OCI-LY1 (cell line): ENCODE results near the gene FBXW4.

Source experiments
- H2AFZ ChIP-seq: fragments of 200-600 bp; sonication (generic), shearing (Covaris generic); 2 replicates; pipeline ENCODE4 v1.6.0; 2014; ENCODE audit warnings: antibody characterized with exemption, mild to moderate bottlenecking, low read length
- H3F3A ChIP-seq: fragments of 200-600 bp; sonication (generic), shearing (Covaris generic); 2 replicates; pipeline ENCODE4 v1.6.0; 2014; ENCODE audit warnings: mild to moderate bottlenecking, antibody characterized with exemption, low read length, moderate library complexity; ENCODE audit not compliant: insufficient read depth
- H3K27ac ChIP-seq: fragments of 200-600 bp; sonication (generic); 2 replicates; pipeline ENCODE4 v1.5.1; 2014; ENCODE audit warnings: low read length, mixed run types, mild to moderate bottlenecking, low read depth; ENCODE audit not compliant: poor library complexity, severe bottlenecking
- H3K27me3 ChIP-seq: fragments of 200-600 bp; sonication (generic); 2 replicates; pipeline ENCODE4 v1.6.0; 2014; ENCODE audit warnings: antibody characterized with exemption, mild to moderate bottlenecking, low read length, moderate library complexity; ENCODE audit not compliant: insufficient read depth
- H3K36me3 ChIP-seq: fragments of 200-600 bp; sonication (generic); 2 replicates; pipeline ENCODE4 v1.6.1; 2014; ENCODE audit warnings: mild to moderate bottlenecking, antibody characterized with exemption, low read length, moderate library complexity, mixed read lengths; ENCODE audit not compliant: insufficient read depth
- H3K4me1 ChIP-seq: fragments of 200-600 bp; sonication (generic); 2 replicates; pipeline ENCODE4 v1.5.1; 2014; ENCODE audit warnings: mild to moderate bottlenecking, low read length, moderate library complexity; ENCODE audit not compliant: insufficient read depth, severe bottlenecking
- H3K4me2 ChIP-seq: fragments of 200-600 bp; sonication (generic), shearing (Covaris generic); 2 replicates; pipeline ENCODE4 v1.6.1; 2014; ENCODE audit warnings: low read length
- H3K4me3 ChIP-seq: fragments of 200-600 bp; sonication (generic); 2 replicates; pipeline ENCODE4 v1.5.1; 2014; ENCODE audit warnings: low read length, low read depth, mild to moderate bottlenecking, mixed read lengths; ENCODE audit not compliant: poor library complexity, severe bottlenecking
- H3K79me2 ChIP-seq: fragments of 200-600 bp; shearing (Covaris generic); 2 replicates; pipeline ENCODE4 v1.6.1; 2016; ENCODE audit warnings: mixed run types, low read length, mixed read lengths; ENCODE audit not compliant: insufficient read depth
- H3K9ac ChIP-seq: fragments of 200-600 bp; sonication (generic), shearing (Covaris generic); 2 replicates; pipeline ENCODE4 v1.6.1; 2014; ENCODE audit warnings: mild to moderate bottlenecking, low read length, mixed read lengths
- H3K9me2 ChIP-seq: fragments of 200-600 bp; sonication (generic), shearing (Covaris generic); 2 replicates; pipeline ENCODE4 v1.6.1; 2014; ENCODE audit warnings: low read depth, mild to moderate bottlenecking, low read length, mixed read lengths
- H3K9me3 ChIP-seq: fragments of 200-600 bp; shearing (Covaris generic); 2 replicates; pipeline ENCODE4 v1.6.1; 2014; ENCODE audit warnings: low read length, mixed read lengths
- H4K20me1 ChIP-seq: fragments of 200-600 bp; sonication (generic), shearing (Covaris generic); 2 replicates; pipeline ENCODE4 v1.6.0; 2016; ENCODE audit warnings: mild to moderate bottlenecking, low read length; ENCODE audit not compliant: insufficient read depth
- CTCF ChIP-seq: fragments of 200-600 bp; sonication (generic), shearing (Covaris generic); IDR thresholded peaks from 2 replicates; pipeline ENCODE4 v1.5.1; 2017; ENCODE audit warnings: mild to moderate bottlenecking, antibody characterized with exemption, low read length, moderate library complexity, mixed read lengths
- EZH2 ChIP-seq: fragments of 200-600 bp; sonication (generic), shearing (Covaris generic); IDR thresholded peaks from 2 replicates; pipeline ENCODE4 v1.8.0; 2017; ENCODE audit warnings: borderline replicate concordance, mixed run types, mild to moderate bottlenecking, antibody characterized with exemption, low read length, moderate library complexity, mixed read lengths

FBXW4 gene

GRCh38 chr10:101716891-101717659 lies 22.1 kb upstream of the FBXW4 start:
- Histone ChIP-seq H4K20me1 (no peaks in the 10 kb centered on the region), H2AFZ (no peak overlapping the region), H3K36me3 (no peaks in the 10 kb centered on the region), H3K9ac (no peak overlapping the region), H3K9me3 (no peaks in the 10 kb centered on the region), H3K27ac (no peak overlapping the region), H3K4me1 (no peaks in the 10 kb centered on the region), H3K9me2 (no peaks in the 10 kb centered on the region), H3K4me3 (no peak overlapping the region), H3K4me2 (no peak overlapping the region), H3F3A (no peaks in the 10 kb centered on the region), H3K27me3 (no peaks in the 10 kb centered on the region), H3K79me2 (no peaks in the 10 kb centered on the region)
- TF ChIP-seq EZH2 (no peak), CTCF (no peak)

- H3K4me1 ChIP-seq: no peaks in the 10 kb centered on the region
- no peaks in the 10 kb centered on the region for H3K79me2 ChIP-seq
- no peaks in the 10 kb centered on the region for H4K20me1 ChIP-seq
- no peaks in the 10 kb centered on the region for H3K27me3 ChIP-seq
- H3K36me3 ChIP-seq: no peaks in the 10 kb centered on the region
- TF ChIP-seq CTCF (no peak), EZH2 (no peak)
- no peaks in the 10 kb centered on the region for H3K9me2 ChIP-seq
- no peak overlapping the region for H3K4me3 ChIP-seq
- H3K4me2 ChIP-seq: no peak overlapping the region
- no peak overlapping the region for H3K27ac ChIP-seq
- H2AFZ ChIP-seq: no peak overlapping the region
- no peak overlapping the region for H3K9ac ChIP-seq
- H3K9me3 ChIP-seq: no peaks in the 10 kb centered on the region
- no peaks in the 10 kb centered on the region for H3F3A ChIP-seq
Observed at GRCh38 chr10:101712997-101713396, 18.0 kb upstream of the FBXW4 start.

- no peaks in the 10 kb centered on the region for H3F3A ChIP-seq
- H3K4me3 ChIP-seq: no peak overlapping the region
- no peaks in the 10 kb centered on the region for H3K27me3 ChIP-seq
- H2AFZ ChIP-seq: no peak overlapping the region
- no peak overlapping the region for H3K27ac ChIP-seq
- H3K9ac ChIP-seq: no peak overlapping the region
- H3K79me2 ChIP-seq: no peaks in the 10 kb centered on the region
- H3K4me1 ChIP-seq: no peaks in the 10 kb centered on the region
- H3K4me2 ChIP-seq: no peak overlapping the region
- H3K9me3 ChIP-seq: no peaks in the 10 kb centered on the region
- no peaks in the 10 kb centered on the region for H3K9me2 ChIP-seq
- no peaks in the 10 kb centered on the region for H4K20me1 ChIP-seq
- no peaks in the 10 kb centered on the region for H3K36me3 ChIP-seq
- TF ChIP-seq CTCF: no peak
- TF ChIP-seq EZH2: no peak
Observed at GRCh38 chr10:101710793-101711192, 15.8 kb upstream of the FBXW4 start.
